Smooth muscle cell (in vitro differentiated cells): Measurements from ENCODE around the gene COPS7A. TPM values are rescaled to one million over a fixed set of nuclear protein-coding genes. Genes with fewer than 3 reads are reported as not detected.
A peak's percentile ranks its signal among the peaks of the same experiment; 100 is the strongest.

ENCODE experiments used
- DNase-seq: peaks from one replicate; lab custom pipeline; 2025; ENCODE audit not compliant: unreplicated experiment; lab: John Stamatoyannopoulos, UW
- H2AFZ ChIP-seq: fragments of 200-600 bp; sonication (generic); 2 replicates; pipeline ENCODE4 v1.6.0; 2016; ENCODE audit warnings: antibody characterized with exemption, low read depth, mild to moderate bottlenecking
- H3F3A ChIP-seq: fragments of 200-600 bp; sonication (generic); 2 replicates; pipeline ENCODE4 v1.6.0; 2017; ENCODE audit warnings: antibody characterized with exemption, low read depth
- H3K27ac ChIP-seq: fragments of 200-600 bp; sonication (generic); 2 replicates; pipeline ENCODE4 v1.5.1; 2016; ENCODE audit warnings: low read depth, mild to moderate bottlenecking
- H3K27me3 ChIP-seq: fragments of 200-600 bp; sonication (generic); 2 replicates; pipeline ENCODE4 v1.6.1; 2016; ENCODE audit warnings: low read depth, mild to moderate bottlenecking
- H3K36me3 ChIP-seq: fragments of 200-600 bp; sonication (generic); 2 replicates; pipeline ENCODE4 v1.5.1; 2016; ENCODE audit warnings: low read depth
- H3K4me1 ChIP-seq: fragments of 200-600 bp; sonication (generic); 2 replicates; pipeline ENCODE4 v1.5.1; 2016; ENCODE audit warnings: low read depth
- H3K4me2 ChIP-seq: fragments of 200-600 bp; sonication (generic); 2 replicates; pipeline ENCODE4 v1.6.0; 2016; ENCODE audit warnings: mild to moderate bottlenecking
- H3K4me3 ChIP-seq: fragments of 200-600 bp; sonication (generic); 2 replicates; pipeline ENCODE4 v1.5.1; 2016; ENCODE audit warnings: mild to moderate bottlenecking
- H3K79me2 ChIP-seq: fragments of 200-600 bp; sonication (generic); 2 replicates; pipeline ENCODE4 v1.6.0; 2016; ENCODE audit warnings: low read depth, mild to moderate bottlenecking
- H3K9ac ChIP-seq: fragments of 200-600 bp; sonication (generic); 2 replicates; pipeline ENCODE4 v1.6.0; 2016; ENCODE audit warnings: low read depth
- H3K9me3 ChIP-seq: fragments of 200-600 bp; sonication (generic); replicated peaks from 2 replicates; pipeline ENCODE4 v1.5.1; 2016; ENCODE audit warnings: low read depth
- H4K20me1 ChIP-seq: fragments of 200-600 bp; sonication (generic); 2 replicates; pipeline ENCODE4 v1.6.0; 2016; ENCODE audit warnings: low read depth
- WGBS: methylation state at CpG from one replicate; pipeline ENCODE4 v1.1.7; 2016; ENCODE audit warnings: low lambda C conversion rate; 5-methylcytosine and 5-hydroxymethylcytosine counted together
- polyA plus RNA-seq: library from polyadenylated mRNA; unstranded; fragments of >200 nt; fragmentation: Nextera tagmentation; extraction: Ambion mirVana; gene quantifications from 2 replicates; pipeline ENCODE4 v1.2.1, GENCODE V29; 2016
- total RNA-seq: library from RNA; depleted of rRNA; stranded (reverse); fragments of >200 nt; gene quantifications from 2 replicates; pipeline ENCODE4 v1.2.3, GENCODE V29; 2014
- TF ChIP-seq, protein P1 (sequence below): fragments of 200-600 bp; sonication (generic); IDR thresholded peaks from 2 replicates; pipeline ENCODE4 v1.5.1; 2017; ENCODE audit warnings: borderline replicate concordance, mild to moderate bottlenecking, antibody characterized with exemption; ENCODE audit not compliant: insufficient read depth, poor library complexity, severe bottlenecking

The COPS7A gene
- total and polyA plus RNA-seq, 2 experiments from 2014 or later = 56.6 to 105 TPM

- peaks cover 7% of the 10 kb centered on the region for H3K27me3 ChIP-seq
- WGBS = 57% methylated on average over 20 of the region's 21 CpGs
- H3F3A ChIP-seq = peaks cover 5% of the 10 kb centered on the region
- H3K27ac ChIP-seq = no peak overlapping the region
- no peak for DNase-seq
- peaks cover 34% of the 10 kb centered on the region for H4K20me1 ChIP-seq
- H3K36me3 ChIP-seq = no peaks in the 10 kb centered on the region
- peaks cover 40% of the 10 kb centered on the region for H3K4me1 ChIP-seq
- peaks cover 10% of the 10 kb centered on the region for H3K79me2 ChIP-seq
- H2AFZ ChIP-seq = no peak overlapping the region
- H3K4me2 ChIP-seq = peak overlapping the region; percentile 77
- TF ChIP-seq, protein P1, sequence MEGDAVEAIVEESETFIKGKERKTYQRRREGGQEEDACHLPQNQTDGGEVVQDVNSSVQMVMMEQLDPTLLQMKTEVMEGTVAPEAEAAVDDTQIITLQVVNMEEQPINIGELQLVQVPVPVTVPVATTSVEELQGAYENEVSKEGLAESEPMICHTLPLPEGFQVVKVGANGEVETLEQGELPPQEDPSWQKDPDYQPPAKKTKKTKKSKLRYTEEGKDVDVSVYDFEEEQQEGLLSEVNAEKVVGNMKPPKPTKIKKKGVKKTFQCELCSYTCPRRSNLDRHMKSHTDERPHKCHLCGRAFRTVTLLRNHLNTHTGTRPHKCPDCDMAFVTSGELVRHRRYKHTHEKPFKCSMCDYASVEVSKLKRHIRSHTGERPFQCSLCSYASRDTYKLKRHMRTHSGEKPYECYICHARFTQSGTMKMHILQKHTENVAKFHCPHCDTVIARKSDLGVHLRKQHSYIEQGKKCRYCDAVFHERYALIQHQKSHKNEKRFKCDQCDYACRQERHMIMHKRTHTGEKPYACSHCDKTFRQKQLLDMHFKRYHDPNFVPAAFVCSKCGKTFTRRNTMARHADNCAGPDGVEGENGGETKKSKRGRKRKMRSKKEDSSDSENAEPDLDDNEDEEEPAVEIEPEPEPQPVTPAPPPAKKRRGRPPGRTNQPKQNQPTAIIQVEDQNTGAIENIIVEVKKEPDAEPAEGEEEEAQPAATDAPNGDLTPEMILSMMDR = no peak
- peak overlapping the region; percentile 31 for H3K4me3 ChIP-seq
- H3K9me3 ChIP-seq = no peaks in the 10 kb centered on the region
- no peak overlapping the region for H3K9ac ChIP-seq
Measured at GRCh38 chr12:6772726-6773589, 49.1 kb downstream of the COPS7A start.

DNA sequence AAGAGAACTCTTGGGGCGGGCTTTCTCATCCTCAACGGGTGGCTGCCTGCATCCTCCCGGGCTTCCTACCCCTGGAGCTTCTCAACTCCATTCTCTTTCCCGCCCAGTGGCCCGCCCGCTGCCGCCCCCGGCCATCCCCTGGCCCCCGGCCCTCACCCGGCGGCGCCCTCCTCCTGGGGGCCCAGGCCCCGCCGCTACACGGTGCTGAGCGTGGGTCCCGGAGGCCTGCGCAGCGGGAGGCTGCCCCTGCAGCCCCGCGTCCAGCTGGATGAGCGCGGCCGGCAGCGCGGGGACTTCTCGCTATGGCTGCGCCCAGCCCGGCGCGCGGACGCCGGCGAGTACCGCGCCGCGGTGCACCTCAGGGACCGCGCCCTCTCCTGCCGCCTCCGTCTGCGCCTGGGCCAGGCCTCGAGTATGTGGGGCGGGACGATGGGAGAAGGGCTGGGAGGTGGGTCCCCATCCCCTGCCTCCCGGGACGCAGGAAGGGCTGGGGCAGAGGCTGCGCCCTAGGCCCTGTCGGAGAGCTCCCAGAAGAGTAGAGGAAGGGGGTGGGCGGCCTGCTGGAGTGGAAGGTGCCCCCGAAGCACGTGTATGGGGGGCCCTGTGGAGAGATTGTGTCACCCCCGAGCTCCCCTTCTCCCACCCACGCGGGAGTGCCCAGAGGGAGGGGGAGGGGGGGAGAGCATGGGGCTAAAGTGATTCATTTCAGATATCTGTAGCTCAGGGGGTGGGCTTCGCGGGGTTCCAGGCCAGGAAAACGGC, 49.9 kb downstream of the COPS7A start:
- WGBS = 18% methylated on average over 44 of the region's 60 CpGs
- Histone ChIP-seq H3K4me2 (peak overlapping the region; percentile 77), H3F3A (peaks cover 5% of the 10 kb centered on the region), H3K4me1 (peaks cover 41% of the 10 kb centered on the region), H4K20me1 (peaks cover 26% of the 10 kb centered on the region), H2AFZ (peak overlapping the region; percentile 18), H3K9me3 (no peaks in the 10 kb centered on the region), H3K79me2 (peaks cover 2% of the 10 kb centered on the region), H3K36me3 (no peaks in the 10 kb centered on the region), H3K27ac (no peak overlapping the region), H3K27me3 (peaks cover 7% of the 10 kb centered on the region), H3K4me3 (peak overlapping the region; percentile 31), H3K9ac (no peak overlapping the region)
- TF ChIP-seq, protein P1 = no peak
- DNase-seq = no peak

- no peak overlapping the region for H3K9ac ChIP-seq
- no peak overlapping the region for H3K27ac ChIP-seq
- 95% methylated on average over 15 of the region's 15 CpGs for WGBS
- peaks cover 41% of the 10 kb centered on the region for H3K4me1 ChIP-seq
- no peak for DNase-seq
- H3K4me3 ChIP-seq = no peak overlapping the region
- H3K9me3 ChIP-seq = no peaks in the 10 kb centered on the region
- H3K36me3 ChIP-seq = no peaks in the 10 kb centered on the region
- H3F3A ChIP-seq = peaks cover 5% of the 10 kb centered on the region
- peaks cover 7% of the 10 kb centered on the region for H3K27me3 ChIP-seq
- H3K79me2 ChIP-seq = no peaks in the 10 kb centered on the region
- peaks cover 18% of the 10 kb centered on the region for H4K20me1 ChIP-seq
- H2AFZ ChIP-seq = no peak overlapping the region
- TF ChIP-seq, protein P1 = no peak
- no peak overlapping the region for H3K4me2 ChIP-seq
Measured at GRCh38 chr12:6774499-6775062, 50.7 kb downstream of the COPS7A start.
